ENCODE data around the gene GRAMD1B.

GRAMD1B gene

GRCh38 chr11:123429913-123430720, at the start of gene GRAMD1B:
TSS of gene GRAMD1B (plus strand) at chr11:123430269. CDS start at chr11:123430793, 524 bp downstream.
- Histone ChIP-seq H3K9me3 (no peaks in the 10 kb centered on the region), H3K27ac (peak within 1 kb of the TSS; percentile 95), H3K36me3 (no peaks in the 10 kb centered on the region), H3K27me3 (peaks cover 4% of the 10 kb centered on the region), H3K4me3 (ENCODE audit: low read depth in 1 of 2, low read length in 1 of 2) (peak within 1 kb of the TSS; percentile 82 to 98), H3K4me1 (ENCODE audit: control insufficient read depth in 1 of 2, insufficient read depth in 1 of 2, low read depth in 1 of 2, low read length in 1 of 2) (peaks cover 37 to 40% of the 10 kb centered on the region in 2 experiments)
- TF ChIP-seq CTCF (IDR thresholded peaks at IDR 0.05): no peak

- Histone ChIP-seq H3K27me3 (peaks cover 12% of the 10 kb centered on the region), H3K36me3 (no peaks in the 10 kb centered on the region), H3K4me1 (ENCODE audit: control insufficient read depth in 1 of 2, insufficient read depth in 1 of 2, low read depth in 1 of 2, low read length in 1 of 2) (no peaks in the 10 kb centered on the region), H3K4me3 (ENCODE audit: low read depth in 1 of 2, low read length in 1 of 2) (no peak overlapping the region), H3K27ac (no peak overlapping the region), H3K9me3 (no peaks in the 10 kb centered on the region)
- no peak for TF ChIP-seq CTCF (IDR thresholded peaks at IDR 0.05)
Observed at GRCh38 chr11:123381149-123381548, 48.9 kb upstream of the GRAMD1B start.

GRCh38 chr11:123381817-123382554, 48.1 kb upstream of the GRAMD1B start:
- no peak for TF ChIP-seq CTCF (IDR thresholded peaks at IDR 0.05)
- no peaks in the 10 kb centered on the region for H3K9me3 ChIP-seq

GRCh38 chr11:123382555-123383074, 47.5 kb upstream of the GRAMD1B start:
- Histone ChIP-seq H3K4me3 (ENCODE audit: low read depth in 1 of 2, low read length in 1 of 2) (no peak overlapping the region), H3K36me3 (no peaks in the 10 kb centered on the region), H3K27ac (no peak overlapping the region), H3K4me1 (ENCODE audit: control insufficient read depth in 1 of 2, insufficient read depth in 1 of 2, low read depth in 1 of 2, low read length in 1 of 2) (no peaks in the 10 kb centered on the region), H3K27me3 (peaks cover 6% of the 10 kb centered on the region), H3K9me3 (no peaks in the 10 kb centered on the region)
- no peak for TF ChIP-seq CTCF (IDR thresholded peaks at IDR 0.05)

More at GRCh38 chr11:123381817-123382554, 48.1 kb upstream of the GRAMD1B start:
- no peak overlapping the region for H3K4me3 ChIP-seq (ENCODE audit: low read depth in 1 of 2, low read length in 1 of 2)
- H3K36me3 ChIP-seq: no peaks in the 10 kb centered on the region
- H3K4me1 ChIP-seq (ENCODE audit: control insufficient read depth in 1 of 2, insufficient read depth in 1 of 2, low read depth in 1 of 2, low read length in 1 of 2): no peaks in the 10 kb centered on the region
- peaks cover 12% of the 10 kb centered on the region for H3K27me3 ChIP-seq
- H3K27ac ChIP-seq: no peak overlapping the region

GRCh38 chr11:123384116-123384515, 46.0 kb upstream of the GRAMD1B start:
- Histone ChIP-seq H3K27me3 (no peaks in the 10 kb centered on the region), H3K4me3 (ENCODE audit: low read depth in 1 of 2, low read length in 1 of 2) (no peak overlapping the region), H3K27ac (no peak overlapping the region), H3K9me3 (no peaks in the 10 kb centered on the region), H3K4me1 (ENCODE audit: control insufficient read depth in 1 of 2, insufficient read depth in 1 of 2, low read depth in 1 of 2, low read length in 1 of 2) (no peaks in the 10 kb centered on the region), H3K36me3 (no peaks in the 10 kb centered on the region)
- no peak for TF ChIP-seq CTCF (IDR thresholded peaks at IDR 0.05)

All from neutrophil (primary cell).